ENCODE measurements around the gene MAN1C1. TPM values are rescaled to one million over a fixed set of nuclear protein-coding genes. Genes with fewer than 3 reads are reported as not detected.

MAN1C1 gene
- polyA plus RNA-seq, 1 of the 3 experiments (the other 2 are of a cell fraction) = 0.20 TPM

DNA sequence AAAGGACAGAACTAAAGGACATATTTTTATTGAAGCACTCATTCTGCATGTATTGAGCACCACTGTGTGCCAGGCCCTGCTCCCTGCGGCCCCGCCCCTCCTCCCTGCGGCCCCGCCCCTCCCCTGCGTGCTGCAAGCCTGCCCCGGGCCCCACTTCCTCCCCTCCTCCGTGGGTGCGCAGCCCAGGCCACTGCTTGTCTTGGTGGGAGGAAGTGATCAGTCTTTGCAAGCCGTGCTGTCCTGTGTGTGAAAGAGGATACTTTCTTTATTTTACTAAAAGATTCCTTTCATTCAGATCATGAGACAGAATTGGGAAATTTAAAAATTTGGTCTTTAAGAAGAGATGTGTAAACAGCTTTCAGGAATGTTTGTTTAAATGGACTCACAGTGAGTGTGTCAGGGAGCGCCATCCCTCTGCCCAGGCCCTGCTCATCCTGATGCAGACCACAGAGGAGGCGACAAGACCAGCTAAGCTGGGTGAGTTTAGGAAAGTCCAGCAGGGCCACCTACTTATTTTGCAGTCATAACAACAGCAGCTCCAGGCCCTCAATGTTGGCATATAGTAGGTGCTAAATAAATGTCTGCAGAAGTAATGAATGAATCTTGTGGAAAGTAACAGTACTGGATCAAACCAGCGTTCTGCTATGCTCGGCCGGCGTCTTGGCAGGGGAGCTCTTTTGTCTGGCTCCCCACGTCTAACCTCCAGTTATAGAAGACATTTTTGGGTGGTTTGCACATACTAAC, 95.1 kb downstream of the MAN1C1 start:
- Histone ChIP-seq H3K27ac (ENCODE audit: low read depth in 2 of 2, low read length in 1 of 2) (no peak overlapping the region), H2AFZ (ENCODE audit: low read depth) (no peak overlapping the region), H3K36me3 (replicated peaks in 1 of 2; ENCODE audit: control insufficient read depth in 1 of 2, insufficient read depth in 2 of 2, low read length in 1 of 2) (no peaks in the 10 kb centered on the region), H3K79me2 (ENCODE audit: insufficient read depth) (no peaks in the 10 kb centered on the region), H3K27me3 (ENCODE audit: insufficient read depth) (no peaks in the 10 kb centered on the region), H3K9ac (no peak overlapping the region), H3F3A (replicated peaks; ENCODE audit: insufficient read depth) (no peaks in the 10 kb centered on the region), H3K4me1 (ENCODE audit: control insufficient read depth in 1 of 2, insufficient read depth in 2 of 2, low read depth in 1 of 2, low read length in 1 of 2) (peaks cover 18 to 20% of the 10 kb centered on the region in 2 experiments), H3K4me2 (no peak overlapping the region), H3K4me3 (ENCODE audit: low read depth in 2 of 2, low read length in 1 of 2) (no peak overlapping the region), H3K9me3 (no peaks in the 10 kb centered on the region), H4K20me1 (ENCODE audit: insufficient read depth) (no peaks in the 10 kb centered on the region), H3K9me2 (no peaks in the 10 kb centered on the region)
- TF ChIP-seq, protein P1, sequence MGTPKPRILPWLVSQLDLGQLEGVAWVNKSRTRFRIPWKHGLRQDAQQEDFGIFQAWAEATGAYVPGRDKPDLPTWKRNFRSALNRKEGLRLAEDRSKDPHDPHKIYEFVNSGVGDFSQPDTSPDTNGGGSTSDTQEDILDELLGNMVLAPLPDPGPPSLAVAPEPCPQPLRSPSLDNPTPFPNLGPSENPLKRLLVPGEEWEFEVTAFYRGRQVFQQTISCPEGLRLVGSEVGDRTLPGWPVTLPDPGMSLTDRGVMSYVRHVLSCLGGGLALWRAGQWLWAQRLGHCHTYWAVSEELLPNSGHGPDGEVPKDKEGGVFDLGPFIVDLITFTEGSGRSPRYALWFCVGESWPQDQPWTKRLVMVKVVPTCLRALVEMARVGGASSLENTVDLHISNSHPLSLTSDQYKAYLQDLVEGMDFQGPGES (IDR thresholded peaks at IDR 0.05; ENCODE audit: low read depth, low read length) = no peak
- TF ChIP-seq MXI1 (IDR thresholded peaks at IDR 0.05; ENCODE audit: low read depth, low read length) = no peak
- TF ChIP-seq, protein P2, sequence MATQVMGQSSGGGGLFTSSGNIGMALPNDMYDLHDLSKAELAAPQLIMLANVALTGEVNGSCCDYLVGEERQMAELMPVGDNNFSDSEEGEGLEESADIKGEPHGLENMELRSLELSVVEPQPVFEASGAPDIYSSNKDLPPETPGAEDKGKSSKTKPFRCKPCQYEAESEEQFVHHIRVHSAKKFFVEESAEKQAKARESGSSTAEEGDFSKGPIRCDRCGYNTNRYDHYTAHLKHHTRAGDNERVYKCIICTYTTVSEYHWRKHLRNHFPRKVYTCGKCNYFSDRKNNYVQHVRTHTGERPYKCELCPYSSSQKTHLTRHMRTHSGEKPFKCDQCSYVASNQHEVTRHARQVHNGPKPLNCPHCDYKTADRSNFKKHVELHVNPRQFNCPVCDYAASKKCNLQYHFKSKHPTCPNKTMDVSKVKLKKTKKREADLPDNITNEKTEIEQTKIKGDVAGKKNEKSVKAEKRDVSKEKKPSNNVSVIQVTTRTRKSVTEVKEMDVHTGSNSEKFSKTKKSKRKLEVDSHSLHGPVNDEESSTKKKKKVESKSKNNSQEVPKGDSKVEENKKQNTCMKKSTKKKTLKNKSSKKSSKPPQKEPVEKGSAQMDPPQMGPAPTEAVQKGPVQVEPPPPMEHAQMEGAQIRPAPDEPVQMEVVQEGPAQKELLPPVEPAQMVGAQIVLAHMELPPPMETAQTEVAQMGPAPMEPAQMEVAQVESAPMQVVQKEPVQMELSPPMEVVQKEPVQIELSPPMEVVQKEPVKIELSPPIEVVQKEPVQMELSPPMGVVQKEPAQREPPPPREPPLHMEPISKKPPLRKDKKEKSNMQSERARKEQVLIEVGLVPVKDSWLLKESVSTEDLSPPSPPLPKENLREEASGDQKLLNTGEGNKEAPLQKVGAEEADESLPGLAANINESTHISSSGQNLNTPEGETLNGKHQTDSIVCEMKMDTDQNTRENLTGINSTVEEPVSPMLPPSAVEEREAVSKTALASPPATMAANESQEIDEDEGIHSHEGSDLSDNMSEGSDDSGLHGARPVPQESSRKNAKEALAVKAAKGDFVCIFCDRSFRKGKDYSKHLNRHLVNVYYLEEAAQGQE (IDR thresholded peaks at IDR 0.05; ENCODE audit: low read depth, low read length) = no peak
- no peak for TF ChIP-seq TEAD4 (IDR thresholded peaks at IDR 0.05; ENCODE audit: borderline replicate concordance, insufficient read depth)
- no peak for TF ChIP-seq JUND (IDR thresholded peaks at IDR 0.05)
- no peak for TF ChIP-seq GATA2 (CRISPR knock-in tag; IDR thresholded peaks at IDR 0.05)
- TF ChIP-seq, protein P3, sequence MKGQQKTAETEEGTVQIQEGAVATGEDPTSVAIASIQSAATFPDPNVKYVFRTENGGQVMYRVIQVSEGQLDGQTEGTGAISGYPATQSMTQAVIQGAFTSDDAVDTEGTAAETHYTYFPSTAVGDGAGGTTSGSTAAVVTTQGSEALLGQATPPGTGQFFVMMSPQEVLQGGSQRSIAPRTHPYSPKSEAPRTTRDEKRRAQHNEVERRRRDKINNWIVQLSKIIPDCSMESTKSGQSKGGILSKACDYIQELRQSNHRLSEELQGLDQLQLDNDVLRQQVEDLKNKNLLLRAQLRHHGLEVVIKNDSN (IDR thresholded peaks at IDR 0.05; ENCODE audit: borderline replicate concordance, low read depth) = no peak
- TF ChIP-seq, protein P4, sequence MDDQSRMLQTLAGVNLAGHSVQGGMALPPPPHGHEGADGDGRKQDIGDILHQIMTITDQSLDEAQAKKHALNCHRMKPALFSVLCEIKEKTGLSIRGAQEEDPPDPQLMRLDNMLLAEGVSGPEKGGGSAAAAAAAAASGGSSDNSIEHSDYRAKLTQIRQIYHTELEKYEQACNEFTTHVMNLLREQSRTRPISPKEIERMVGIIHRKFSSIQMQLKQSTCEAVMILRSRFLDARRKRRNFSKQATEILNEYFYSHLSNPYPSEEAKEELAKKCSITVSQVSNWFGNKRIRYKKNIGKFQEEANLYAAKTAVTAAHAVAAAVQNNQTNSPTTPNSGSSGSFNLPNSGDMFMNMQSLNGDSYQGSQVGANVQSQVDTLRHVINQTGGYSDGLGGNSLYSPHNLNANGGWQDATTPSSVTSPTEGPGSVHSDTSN (IDR thresholded peaks at IDR 0.05) = no peak
- no peak for TF ChIP-seq RXRA (IDR thresholded peaks at IDR 0.05; ENCODE audit: borderline replicate concordance, low read depth)
- no peak for TF ChIP-seq CHD2 (IDR thresholded peaks at IDR 0.05; ENCODE audit: low read length, partially characterized antibody)
- no peak for TF ChIP-seq MEF2A (IDR thresholded peaks at IDR 0.05; ENCODE audit: borderline replicate concordance, low read depth)
- no peak for TF ChIP-seq YY1 (IDR thresholded peaks at IDR 0.05; ENCODE audit: low read depth)
- no peak for TF ChIP-seq SIN3A (IDR thresholded peaks at IDR 0.05; ENCODE audit: borderline replicate concordance, low read depth, low read length)
- TF ChIP-seq, protein P5, sequence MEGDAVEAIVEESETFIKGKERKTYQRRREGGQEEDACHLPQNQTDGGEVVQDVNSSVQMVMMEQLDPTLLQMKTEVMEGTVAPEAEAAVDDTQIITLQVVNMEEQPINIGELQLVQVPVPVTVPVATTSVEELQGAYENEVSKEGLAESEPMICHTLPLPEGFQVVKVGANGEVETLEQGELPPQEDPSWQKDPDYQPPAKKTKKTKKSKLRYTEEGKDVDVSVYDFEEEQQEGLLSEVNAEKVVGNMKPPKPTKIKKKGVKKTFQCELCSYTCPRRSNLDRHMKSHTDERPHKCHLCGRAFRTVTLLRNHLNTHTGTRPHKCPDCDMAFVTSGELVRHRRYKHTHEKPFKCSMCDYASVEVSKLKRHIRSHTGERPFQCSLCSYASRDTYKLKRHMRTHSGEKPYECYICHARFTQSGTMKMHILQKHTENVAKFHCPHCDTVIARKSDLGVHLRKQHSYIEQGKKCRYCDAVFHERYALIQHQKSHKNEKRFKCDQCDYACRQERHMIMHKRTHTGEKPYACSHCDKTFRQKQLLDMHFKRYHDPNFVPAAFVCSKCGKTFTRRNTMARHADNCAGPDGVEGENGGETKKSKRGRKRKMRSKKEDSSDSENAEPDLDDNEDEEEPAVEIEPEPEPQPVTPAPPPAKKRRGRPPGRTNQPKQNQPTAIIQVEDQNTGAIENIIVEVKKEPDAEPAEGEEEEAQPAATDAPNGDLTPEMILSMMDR (IDR thresholded peaks at IDR 0.05) = no peak
- TF ChIP-seq TCF12 (IDR thresholded peaks at IDR 0.05) = no peak
- no peak for TF ChIP-seq RFX5 (IDR thresholded peaks at IDR 0.05; ENCODE audit: low read length)
- no peak for TF ChIP-seq TAF1 (IDR thresholded peaks at IDR 0.05; ENCODE audit: borderline replicate concordance, low read depth, low read length)
- TF ChIP-seq, protein P6, sequence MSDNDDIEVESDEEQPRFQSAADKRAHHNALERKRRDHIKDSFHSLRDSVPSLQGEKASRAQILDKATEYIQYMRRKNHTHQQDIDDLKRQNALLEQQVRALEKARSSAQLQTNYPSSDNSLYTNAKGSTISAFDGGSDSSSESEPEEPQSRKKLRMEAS (IDR thresholded peaks at IDR 0.05; ENCODE audit: low read depth) = no peak
- TF ChIP-seq FOXJ3 (CRISPR knock-in tag; IDR thresholded peaks at IDR 0.05) = no peak
- no peak for TF ChIP-seq ELF1 (IDR thresholded peaks at IDR 0.05)
- ChIA-PET POLR2A (no interaction called here), CTCF (interaction anchor here (1.2 kb wide), 1 partner anchor 28 kb away, joined by 3 read pairs; no protein-coding TSS in a partner anchor)
- DNase-seq = no peak
- 89% methylated on average over 12 of the region's 16 CpGs for WGBS (ENCODE audit: low lambda C conversion rate)
